A549 (cell line): Measurements from ENCODE around the gene MLST8. TPM values are rescaled to one million over a fixed set of nuclear protein-coding genes. Genes with fewer than 3 reads are reported as not detected.

ENCODE experiments used
- ATAC-seq, 2 experiments: fragments of 200-7000 bp in 1 of 2; fragments of >200 bp in 1 of 2; cut with Nextera tagmentation in 1 of 2; cut with Tn5 transposase in 1 of 2; 3 replicates each; pipeline versions ENCODE4 v1.8.0 to v1.9.1; 2018 to 2020; ENCODE audit warnings: mild to moderate bottlenecking in 1 of 2, moderate library complexity in 1 of 2
- CTCF ChIA-PET: fragments of 300-600 bp; sonication (Branson Sonifier 250); formaldehyde crosslinking; extraction: SDS; loops from one replicate; lab custom pipeline; 2021; ENCODE audit warnings: antibody characterized with exemption, inconsistent platforms; lab: Yijun Ruan, JAX
- POLR2A ChIA-PET: fragments of 350-600 bp; formaldehyde crosslinking; extraction: SDS; loops from one replicate; lab custom pipeline; 2021; ENCODE audit warnings: antibody characterized with exemption, inconsistent platforms; lab: Yijun Ruan, JAX
- DNase-seq, 2 experiments: peaks; one replicate each; pipeline versions ENCODE4 v3.0.0 to v3.0.0-alpha.2; 2011 to 2016; ENCODE audit warnings: low read depth in 1 of 2, low spot score in 1 of 2
- FAIRE-seq: peaks from 2 replicates; lab custom pipeline; 2011; peaks lifted over from hg19 to GRCh38; lab: Jason Lieb, UNC
- H3K27ac ChIP-seq, 2 experiments: fragments of >200 bp; sonication (Bioruptor Twin); formaldehyde crosslinking; 3 replicates each; pipeline ENCODE4 v1.5.1; 2016 to 2017
- H3K4me1 ChIP-seq: fragments of >200 bp; sonication (Bioruptor Twin); formaldehyde crosslinking; 3 replicates; pipeline ENCODE4 v1.6.1; 2016
- H3K4me2 ChIP-seq: fragments of >200 bp; sonication (Bioruptor Twin); formaldehyde crosslinking; 3 replicates; pipeline ENCODE4 v1.6.1; 2016
- H3K4me3 ChIP-seq: fragments of >200 bp; sonication (Bioruptor Twin); formaldehyde crosslinking; 3 replicates; pipeline ENCODE4 v1.5.1; 2016
- H3K9me3 ChIP-seq: fragments of >200 bp; sonication (Bioruptor Twin); formaldehyde crosslinking; 3 replicates; pipeline ENCODE4 v1.6.1; 2016
- BCL3 ChIP-seq: fragments of >200 bp; sonication (Bioruptor Twin); formaldehyde crosslinking; IDR thresholded peaks from 3 replicates; pipeline ENCODE4 v1.6.1; 2016
- CEBPB ChIP-seq, 2 experiments: fragments of >200 bp in 1 of 2; sonication (Bioruptor Twin) in 1 of 2; formaldehyde crosslinking in 1 of 2; IDR thresholded peaks; 2 replicates each; pipeline ENCODE4 v1.6.1; 2012 to 2016
- EHMT2 ChIP-seq: fragments of 200-600 bp; sonication (generic); IDR thresholded peaks from 2 replicates; pipeline ENCODE4 v1.6.1; 2016; ENCODE audit warnings: antibody characterized with exemption, low read depth, mild to moderate bottlenecking, moderate library complexity
- FOSL2 ChIP-seq, 2 experiments: fragments of 450-650 bp in 1 of 2; fragments of >200 bp in 1 of 2; sonication (Bioruptor Twin) in 1 of 2; formaldehyde crosslinking; IDR thresholded peaks; 2 replicates each; pipeline versions ENCODE4 v1.5.0 to v1.6.1; 2016 to 2020; ENCODE audit warnings: mild to moderate bottlenecking in 1 of 2, moderate library complexity in 1 of 2
- KDM5A ChIP-seq: fragments of 200-600 bp; sonication (generic); IDR thresholded peaks from 2 replicates; pipeline ENCODE4 v1.6.1; 2016; ENCODE audit warnings: antibody characterized with exemption, mild to moderate bottlenecking
- MAFK ChIP-seq: fragments of 450-650 bp; IDR thresholded peaks from 2 replicates; pipeline ENCODE4 v1.6.1; 2014; ENCODE audit not compliant: partially characterized antibody
- MAZ ChIP-seq: fragments of 150-350 bp; IDR thresholded peaks from 2 replicates; pipeline ENCODE4 v1.6.1; 2014; ENCODE audit warnings: antibody characterized with exemption, low read depth, low read length, borderline replicate concordance
- NR3C1 ChIP-seq: fragments of >200 bp; sonication (Bioruptor Twin); formaldehyde crosslinking; IDR thresholded peaks from 3 replicates; pipeline ENCODE4 v1.6.1; 2017
- REST ChIP-seq: fragments of 200-600 bp; sonication (generic); IDR thresholded peaks from 2 replicates; pipeline ENCODE4 v1.6.1; 2016; ENCODE audit warnings: antibody characterized with exemption, mild to moderate bottlenecking, moderate library complexity
- SMC3 ChIP-seq: fragments of >200 bp; sonication (Bioruptor Twin); formaldehyde crosslinking; IDR thresholded peaks from 3 replicates; pipeline ENCODE4 v1.6.1; 2018; ENCODE audit warnings: inconsistent platforms
- SREBF2 ChIP-seq: fragments of 450-650 bp; IDR thresholded peaks from 2 replicates; pipeline ENCODE4 v1.6.1; 2014; ENCODE audit warnings: mild to moderate bottlenecking, moderate library complexity
- TFCP2L1 ChIP-seq: fragments of 250-450 bp; sonication (Bioruptor Pico); IDR thresholded peaks from 2 replicates; pipeline ENCODE4 v1.5.0; 2021; ENCODE audit warnings: mild to moderate bottlenecking
- ZNF302 ChIP-seq: fragments of 250-450 bp; sonication (Bioruptor Pico); IDR thresholded peaks from 2 replicates; pipeline ENCODE4 v1.9.0; 2021; ENCODE audit warnings: inconsistent platforms, mild to moderate bottlenecking, moderate library complexity
- WGBS: methylation state at CpG from one replicate; pipeline ENCODE4 v1.1.6; 2017; ENCODE audit errors: missing lambda C conversion rate; 5-methylcytosine and 5-hydroxymethylcytosine counted together
- polyA plus RNA-seq, 4 experiments: library from polyadenylated mRNA; depleted of rRNA in 3 of 4; stranded (reverse); fragments of >200 nt; fragmentation: RNase III in 1 of 4; extraction: RNeasy Plus Mini Kit Qiagen cat#74134 plus additional on column Dnase treatment in 1 of 4; gene quantifications; 2 replicates in 3 of 4; 3 replicates in 1 of 4; pipeline ENCODE4 v1.2.3, GENCODE V29; 2011 to 2017
- TF ChIP-seq, protein P1 (sequence below): IDR thresholded peaks from 2 replicates; pipeline ENCODE4 v1.6.1; 2012; ENCODE audit warnings: low read depth, borderline replicate concordance

MLST8 gene
- polyA plus RNA-seq, 2 of the 4 experiments (the other 2 are of a cell fraction): 46.8 to 53.9 TPM

- TF ChIP-seq NR3C1 (no peak), MAZ (no peak), REST (no peak), MAFK (no peak)
Measured at GRCh38 chr16:2157480-2158261, 47.6 kb upstream of the MLST8 start (continued).

DNA sequence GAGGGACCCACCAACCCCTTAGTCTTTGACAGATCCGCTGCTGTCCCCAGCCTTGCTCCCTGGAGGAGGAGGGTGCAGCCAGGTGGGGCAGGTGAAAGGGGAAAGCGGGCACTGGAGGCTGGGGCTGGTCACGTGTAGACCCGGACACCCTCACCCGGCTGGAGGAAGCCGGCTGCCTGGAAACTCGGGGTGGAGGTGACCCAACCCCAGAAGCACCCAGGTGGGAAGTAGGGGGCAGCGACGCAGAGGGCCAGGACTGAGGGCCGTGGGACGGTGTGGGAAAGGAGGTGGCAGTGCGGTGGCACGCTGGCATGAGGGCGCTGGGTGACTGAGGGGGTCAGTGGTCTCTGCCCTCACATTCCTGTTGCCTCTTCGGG, 47.0 kb upstream of the MLST8 start:
- Histone ChIP-seq H3K4me3 (no peak overlapping the region), H3K9me3 (no peaks in the 10 kb centered on the region), H3K27ac (peak overlapping the region in 1 of 2 experiments; percentile 94; a peak in 3 of 6 replicates), H3K4me1 (peaks cover 48% of the 10 kb centered on the region), H3K4me2 (peak overlapping the region; percentile 98)
- CTCF ChIA-PET: interaction anchor here (1.1 kb wide), 1 partner anchor 154 kb away, joined by 3 read pairs; no protein-coding TSS in a partner anchor
- POLR2A ChIA-PET: no interaction called here
- no peak for FAIRE-seq
- WGBS: 93% methylated on average over 15 of the region's 15 CpGs
- DNase-seq: no peak
- no peak for ATAC-seq
- TF ChIP-seq SMC3 (no peak), FOSL2 (IDR thresholded peaks at IDR 0.05) (no peak), FOSL2 (CRISPR knock-in tag; IDR thresholded peaks at IDR 0.05) (no peak), EHMT2 (no peak), KDM5A (no peak)

- Histone ChIP-seq H3K4me2 (peak overlapping the region; percentile 98), H3K27ac (peak overlapping the region; percentile 3 to 94; a peak in 5 of 6 replicates), H3K9me3 (no peaks in the 10 kb centered on the region), H3K4me3 (no peak overlapping the region), H3K4me1 (peaks cover 48% of the 10 kb centered on the region)
- no peak for TF ChIP-seq ZNF302
- TF ChIP-seq SREBF2: no peak
- TF ChIP-seq BCL3: no peak
- no peak for TF ChIP-seq CEBPB (IDR thresholded peaks at IDR 0.05)
- TF ChIP-seq TFCP2L1: no peak
- TF ChIP-seq, protein P1, sequence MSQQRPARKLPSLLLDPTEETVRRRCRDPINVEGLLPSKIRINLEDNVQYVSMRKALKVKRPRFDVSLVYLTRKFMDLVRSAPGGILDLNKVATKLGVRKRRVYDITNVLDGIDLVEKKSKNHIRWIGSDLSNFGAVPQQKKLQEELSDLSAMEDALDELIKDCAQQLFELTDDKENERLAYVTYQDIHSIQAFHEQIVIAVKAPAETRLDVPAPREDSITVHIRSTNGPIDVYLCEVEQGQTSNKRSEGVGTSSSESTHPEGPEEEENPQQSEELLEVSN: no peak
- DNase-seq: peak in 1 of 2 experiments; percentile 57
- ChIA-PET CTCF (interaction anchor here (1.0 to 1.2 kb wide), 2 partner anchors 36 to 57 kb away, joined by 3 to 4 read pairs; no protein-coding TSS in a partner anchor), POLR2A (no interaction called here)
- ATAC-seq: no peak
- FAIRE-seq: no peak
- 59% methylated on average over 18 of the region's 24 CpGs for WGBS
Measured at GRCh38 chr16:2159175-2159838, 45.9 kb upstream of the MLST8 start.
